ENCODE data around the gene TLCD3B. TPM values are rescaled to one million over a fixed set of nuclear protein-coding genes. Genes with fewer than 3 reads are reported as not detected.

TLCD3B gene
- total and polyA plus RNA-seq, 4 donors: 0.03 to 0.43 TPM; not detected in 2

- peaks cover 0 to 37% (median 14%) of the 10 kb centered on the region in 4 donors for H3K36me3 ChIP-seq (ENCODE audit: control insufficient read depth in 4 of 4, insufficient read depth in 4 of 4, low read length in 4 of 4)
- H3K9me3 ChIP-seq (ENCODE audit: control insufficient read depth in 4 of 4, insufficient read depth in 3 of 4, low read length in 3 of 4): no peaks in the 10 kb centered on the region
- no peaks in the 10 kb centered on the region for H3K27me3 ChIP-seq (ENCODE audit: control insufficient read depth in 3 of 3, insufficient read depth in 3 of 3, low read length in 2 of 3)
- 0% methylated on average over 64 to 65 of the region's 65 CpGs for WGBS, 2 donors
- DNase-seq: peak; percentile 98 to 99 (median 98)
- peak within 1 kb of the TSS; percentile 93 to 97 for H3K9ac ChIP-seq (ENCODE audit: insufficient read depth in 1 of 2, low read length in 2 of 2)
- ATAC-seq (ENCODE audit: insufficient read depth, low FRiP score): peak; percentile 98
- H3K4me1 ChIP-seq (ENCODE audit: control insufficient read depth in 5 of 5, insufficient read depth in 5 of 5, low read length in 5 of 5): peaks cover 0 to 21% (median 8%) of the 10 kb centered on the region in 5 donors
- H3K27ac ChIP-seq (ENCODE audit: low read depth in 1 of 2, low read length in 1 of 2): peak within 1 kb of the TSS; percentile 91 to 95
- no peak for TF ChIP-seq CTCF (IDR thresholded peaks at IDR 0.05; ENCODE audit: control extremely low read depth, extremely low read depth)
- H3K4me3 ChIP-seq: peak within 1 kb of the TSS; percentile 91
Observed at GRCh38 chr16:29995911-29996765, 34.9 kb downstream of the TLCD3B start, which contains the start of gene INO80E. TSS of gene INO80E (plus strand) at chr16:29996241. CDS start at chr16:29996311, 70 bp downstream.

GRCh38 chr16:29995324-29995910, 35.7 kb downstream of the TLCD3B start, which contains the start of gene HIRIP3:
TSS of gene HIRIP3 (minus strand) at chr16:29995617. CDS start at chr16:29995605, 12 bp downstream.
- ATAC-seq (ENCODE audit: insufficient read depth, low FRiP score) (peak; percentile 79), DNase-seq (peak; percentile 89 to 91 (median 90))
- peaks cover 0 to 35% (median 16%) of the 10 kb centered on the region in 4 donors for H3K36me3 ChIP-seq (ENCODE audit: control insufficient read depth in 4 of 4, insufficient read depth in 4 of 4, low read length in 4 of 4)
- no peaks in the 10 kb centered on the region for H3K9me3 ChIP-seq (ENCODE audit: control insufficient read depth in 4 of 4, insufficient read depth in 3 of 4, low read length in 3 of 4)
- peak within 1 kb of the TSS; percentile 91 for H3K4me3 ChIP-seq
- H3K27me3 ChIP-seq (ENCODE audit: control insufficient read depth in 3 of 3, insufficient read depth in 3 of 3, low read length in 2 of 3): no peaks in the 10 kb centered on the region
- peaks cover 0 to 21% (median 10%) of the 10 kb centered on the region in 5 donors for H3K4me1 ChIP-seq (ENCODE audit: control insufficient read depth in 5 of 5, insufficient read depth in 5 of 5, low read length in 5 of 5)
- TF ChIP-seq CTCF (IDR thresholded peaks at IDR 0.05; ENCODE audit: control extremely low read depth, extremely low read depth): no peak
- peak within 1 kb of the TSS; percentile 91 to 95 for H3K27ac ChIP-seq (ENCODE audit: low read depth in 1 of 2, low read length in 1 of 2)
- peak within 1 kb of the TSS; percentile 93 to 97 for H3K9ac ChIP-seq (ENCODE audit: insufficient read depth in 1 of 2, low read length in 2 of 2)
- WGBS, 2 donors: 0 to 1% methylated on average over 51 to 53 of the region's 53 CpGs

GRCh38 chr16:29994600-29995323, 36.3 kb downstream of the TLCD3B start:
- TF ChIP-seq CTCF (IDR thresholded peaks at IDR 0.05; ENCODE audit: control extremely low read depth, extremely low read depth): no peak
- H3K36me3 ChIP-seq (ENCODE audit: control insufficient read depth in 4 of 4, insufficient read depth in 4 of 4, low read length in 4 of 4): peaks cover 0 to 34% (median 17%) of the 10 kb centered on the region in 4 donors

More at GRCh38 chr16:29994600-29995323, 36.3 kb downstream of the TLCD3B start:
- 10% methylated on average over 23 to 24 of the region's 24 CpGs for WGBS, 2 donors
- no peak overlapping the region for H3K9ac ChIP-seq (ENCODE audit: insufficient read depth in 1 of 2, low read length in 2 of 2)
- ATAC-seq (ENCODE audit: insufficient read depth, low FRiP score): peak; percentile 51
- peak overlapping the region; percentile 91 to 95 for H3K27ac ChIP-seq (ENCODE audit: low read depth in 1 of 2, low read length in 1 of 2)
- H3K4me3 ChIP-seq: peak overlapping the region; percentile 82
- H3K9me3 ChIP-seq (ENCODE audit: control insufficient read depth in 4 of 4, insufficient read depth in 3 of 4, low read length in 3 of 4): no peaks in the 10 kb centered on the region
- H3K4me1 ChIP-seq (ENCODE audit: control insufficient read depth in 5 of 5, insufficient read depth in 5 of 5, low read length in 5 of 5): peaks cover 0 to 21% (median 12%) of the 10 kb centered on the region in 5 donors
- DNase-seq: no peak
- H3K27me3 ChIP-seq (ENCODE audit: control insufficient read depth in 3 of 3, insufficient read depth in 3 of 3, low read length in 2 of 3): no peaks in the 10 kb centered on the region

Data from lung (tissue), 12 donors.